Measurements from ENCODE around the gene SUMF1.

SUMF1 gene

GRCh38 chr3:4509983-4510755 is 43.1 kb upstream of the SUMF1 start:
- no peak for TF ChIP-seq CTCF (IDR thresholded peaks at IDR 0.05; ENCODE audit: borderline replicate concordance, insufficient read depth, low read depth, low read length)
- H3K4me3 ChIP-seq (ENCODE audit: low read depth, low read length), result no peak overlapping the region

- TF ChIP-seq CTCF (IDR thresholded peaks at IDR 0.05; ENCODE audit: borderline replicate concordance, insufficient read depth, low read depth, low read length), result no peak
Observed at GRCh38 chr3:4509043-4509442, 42.0 kb upstream of the SUMF1 start.

GRCh38 chr3:4508048-4508981 is 41.2 kb upstream of the SUMF1 start:
- no peak overlapping the region for H3K4me3 ChIP-seq (ENCODE audit: low read depth, low read length)
- TF ChIP-seq CTCF (IDR thresholded peaks at IDR 0.05; ENCODE audit: borderline replicate concordance, insufficient read depth, low read depth, low read length), result no peak

More at GRCh38 chr3:4509043-4509442, 42.0 kb upstream of the SUMF1 start:
- H3K4me3 ChIP-seq (ENCODE audit: low read depth, low read length), result no peak overlapping the region

GRCh38 chr3:4507024-4507596 is 40.0 kb upstream of the SUMF1 start:
- no peak overlapping the region for H3K4me3 ChIP-seq (ENCODE audit: low read depth, low read length)
- no peak for TF ChIP-seq CTCF (IDR thresholded peaks at IDR 0.05; ENCODE audit: borderline replicate concordance, insufficient read depth, low read depth, low read length)

GRCh38 chr3:4506559-4507023 is 39.5 kb upstream of the SUMF1 start:
- H3K4me3 ChIP-seq (ENCODE audit: low read depth, low read length), result no peak overlapping the region
- no peak for TF ChIP-seq CTCF (IDR thresholded peaks at IDR 0.05; ENCODE audit: borderline replicate concordance, insufficient read depth, low read depth, low read length)

- H3K4me3 ChIP-seq (ENCODE audit: low read depth, low read length), result no peak overlapping the region
- TF ChIP-seq CTCF (IDR thresholded peaks at IDR 0.05; ENCODE audit: borderline replicate concordance, insufficient read depth, low read depth, low read length), result no peak
Observed at GRCh38 chr3:4505688-4506558, 38.9 kb upstream of the SUMF1 start.
